ENCODE results near the gene DCTD.

DCTD gene

GRCh38 chr4:182843808-182844325, 73.3 kb downstream of the DCTD start:
- TF ChIP-seq CTCF (IDR thresholded peaks at IDR 0.05; ENCODE audit: extremely low read depth, missing control alignments), result no peak
- no peak for DNase-seq (ENCODE audit: low spot score)

GRCh38 chr4:182842759-182843390, 74.3 kb downstream of the DCTD start:
- DNase-seq (ENCODE audit: low spot score), result no peak
- TF ChIP-seq CTCF (IDR thresholded peaks at IDR 0.05; ENCODE audit: extremely low read depth, missing control alignments), result no peak

GRCh38 chr4:182842104-182842600, 75.0 kb downstream of the DCTD start:
- TF ChIP-seq CTCF (IDR thresholded peaks at IDR 0.05; ENCODE audit: extremely low read depth, missing control alignments), result no peak
- DNase-seq (ENCODE audit: low spot score), result no peak

GRCh38 chr4:182840108-182840507, 77.1 kb downstream of the DCTD start:
- no peak for TF ChIP-seq CTCF (IDR thresholded peaks at IDR 0.05; ENCODE audit: extremely low read depth, missing control alignments)
- no peak for DNase-seq (ENCODE audit: low spot score)

Data from GM20000 (cell line).